HEK293T (cell line): ENCODE measurements around the gene RARG.

Experiments
- CTCF ChIA-PET: fragments of 350-600 bp; formaldehyde crosslinking; extraction: SDS; loops from one replicate; lab custom pipeline; 2021; ENCODE audit warnings: antibody characterized with exemption, inconsistent platforms; lab: Yijun Ruan, JAX
- POLR2A ChIA-PET: fragments of 350-600 bp; formaldehyde crosslinking; extraction: SDS; loops from one replicate; lab custom pipeline; 2020; ENCODE audit warnings: antibody characterized with exemption, inconsistent platforms; lab: Yijun Ruan, JAX
- DNase-seq: peaks from one replicate; pipeline ENCODE4 v3.0.0; 2012; ENCODE audit warnings: mixed read lengths; ENCODE audit errors: extremely low spot score
- ARNT ChIP-seq: fragments of 450-650 bp; IDR thresholded peaks from 2 replicates; pipeline ENCODE4 v1.6.1; 2017; ENCODE audit warnings: mild to moderate bottlenecking
- BHLHE40 ChIP-seq: fragments of 450-650 bp; IDR thresholded peaks from 2 replicates; pipeline ENCODE4 v1.6.1; 2016; ENCODE audit warnings: mild to moderate bottlenecking, moderate library complexity, borderline replicate concordance
- CTBP1 ChIP-seq: fragments of 450-650 bp; IDR thresholded peaks from 2 replicates; pipeline ENCODE4 v1.6.1; 2016; ENCODE audit warnings: borderline replicate concordance
- ELF4 ChIP-seq: fragments of 450-650 bp; IDR thresholded peaks from 2 replicates; pipeline ENCODE4 v1.6.1; 2017; ENCODE audit warnings: antibody characterized with exemption
- FOXA1 ChIP-seq: fragments of 450-650 bp; IDR thresholded peaks from 2 replicates; pipeline ENCODE4 v1.6.1; 2016; ENCODE audit warnings: mild to moderate bottlenecking
- FOXK2 ChIP-seq: fragments of 450-650 bp; IDR thresholded peaks from 2 replicates; pipeline ENCODE4 v1.6.1; 2016; ENCODE audit warnings: mild to moderate bottlenecking
- FOXM1 ChIP-seq: fragments of 450-650 bp; IDR thresholded peaks from 2 replicates; pipeline ENCODE4 v1.6.1; 2017; ENCODE audit warnings: mild to moderate bottlenecking, borderline replicate concordance
- HDGF ChIP-seq: fragments of 450-650 bp; IDR thresholded peaks from 2 replicates; pipeline ENCODE4 v1.6.1; 2017; ENCODE audit warnings: antibody characterized with exemption, borderline replicate concordance
- L3MBTL2 ChIP-seq: fragments of 450-650 bp; conservative IDR thresholded peaks from 2 replicates; pipeline ENCODE4 v1.6.1; 2016; ENCODE audit warnings: mild to moderate bottlenecking
- LEF1 ChIP-seq: fragments of 450-650 bp; IDR thresholded peaks from 2 replicates; pipeline ENCODE4 v1.6.1; 2017; ENCODE audit warnings: mild to moderate bottlenecking, borderline replicate concordance
- NFRKB ChIP-seq: fragments of 450-650 bp; IDR thresholded peaks from 2 replicates; pipeline ENCODE4 v1.6.1; 2016; ENCODE audit warnings: mild to moderate bottlenecking, moderate library complexity
- PKNOX1 ChIP-seq: fragments of 450-650 bp; IDR thresholded peaks from 2 replicates; pipeline ENCODE4 v1.6.1; 2016
- SP1 ChIP-seq: fragments of 450-650 bp; IDR thresholded peaks from 2 replicates; pipeline ENCODE4 v1.6.1; 2017
- SUZ12 ChIP-seq: fragments of 450-650 bp; IDR thresholded peaks from 2 replicates; pipeline ENCODE4 v1.6.1; 2016; ENCODE audit warnings: mild to moderate bottlenecking
- TARDBP ChIP-seq: fragments of 450-650 bp; IDR thresholded peaks from 2 replicates; pipeline ENCODE4 v1.6.1; 2016
- ZNF384 ChIP-seq: fragments of 450-650 bp; IDR thresholded peaks from 2 replicates; pipeline ENCODE4 v1.6.1; 2016

Gene RARG

GRCh38 chr12:53235742-53236442 is 3.9 kb upstream of the RARG start:
- DNase-seq = no peak
- ChIA-PET POLR2A (interaction anchor here (1.6 kb wide), 1 partner anchor 16 kb away, joined by 3 read pairs; no protein-coding TSS in a partner anchor), CTCF (no interaction called here)
- TF ChIP-seq SUZ12 = no peak
- TF ChIP-seq NFRKB = no peak
- no peak for TF ChIP-seq BHLHE40
- TF ChIP-seq HDGF = no peak
- TF ChIP-seq FOXK2 = no peak
- no peak for TF ChIP-seq ARNT
- no peak for TF ChIP-seq ZNF384
- no peak for TF ChIP-seq CTBP1
- TF ChIP-seq SP1 = no peak
- no peak for TF ChIP-seq PKNOX1
- TF ChIP-seq FOXM1 = no peak
- TF ChIP-seq L3MBTL2 = no peak
- TF ChIP-seq TARDBP = no peak
- TF ChIP-seq ELF4 = no peak
- TF ChIP-seq FOXA1 = no peak
- TF ChIP-seq LEF1 = no peak

- POLR2A ChIA-PET = interaction anchor here (1.4 to 1.8 kb wide), 3 partner anchors 15 to 37 kb away, joined by 3 to 5 read pairs (median 3); a partner anchor contains a TSS
- CTCF ChIA-PET = interaction anchor here (0.5 kb wide), 1 partner anchor 44 kb away, joined by 6 read pairs; no protein-coding TSS in a partner anchor
- TF ChIP-seq BHLHE40 = no peak
- no peak for TF ChIP-seq ELF4
- TF ChIP-seq SUZ12 = no peak
- TF ChIP-seq TARDBP = no peak
- no peak for TF ChIP-seq SP1
- TF ChIP-seq NFRKB = no peak
- TF ChIP-seq PKNOX1 = no peak
- no peak for TF ChIP-seq ZNF384
- no peak for TF ChIP-seq HDGF
- DNase-seq = no peak
Measured at GRCh38 chr12:53235164-53235563, 3.2 kb upstream of the RARG start.

- POLR2A ChIA-PET = interaction anchor here (1.4 to 1.8 kb wide), 3 partner anchors 14 to 38 kb away, joined by 3 to 5 read pairs (median 3); a partner anchor contains a TSS
- DNase-seq = no peak
- TF ChIP-seq HDGF (no peak), L3MBTL2 (no peak), TARDBP (no peak), SP1 (no peak), CTBP1 (no peak), FOXM1 (no peak), ZNF384 (no peak), LEF1 (no peak), FOXK2 (no peak), FOXA1 (no peak), BHLHE40 (no peak), PKNOX1 (no peak), ELF4 (no peak), SUZ12 (no peak), NFRKB (no peak), ARNT (no peak)
Measured at GRCh38 chr12:53234271-53234914, 2.4 kb upstream of the RARG start.

GRCh38 chr12:53233671-53234121 is 1.7 kb upstream of the RARG start:
- ChIA-PET CTCF (interaction anchor here (0.7 to 2.5 kb wide), 3 partner anchors 10 to 38 kb away, joined by 4 to 8 read pairs (median 6); no protein-coding TSS in a partner anchor), POLR2A (interaction anchor here (1.8 kb wide), 1 partner anchor 18 kb away, joined by 5 read pairs; a partner anchor contains a TSS)
- no peak for DNase-seq
- TF ChIP-seq SUZ12 (no peak), FOXM1 (no peak), BHLHE40 (no peak), ARNT (no peak), NFRKB (no peak), FOXK2 (no peak), SP1 (no peak), TARDBP (no peak), PKNOX1 (no peak), HDGF (no peak), L3MBTL2 (no peak)

More at GRCh38 chr12:53234271-53234914, 2.4 kb upstream of the RARG start:
- CTCF ChIA-PET = interaction anchor here (0.7 to 2.5 kb wide), 3 partner anchors 9 to 39 kb away, joined by 4 to 8 read pairs (median 6); no protein-coding TSS in a partner anchor
